GM18951 (cell line): Measurements from ENCODE around the gene NSD2.
"Not testable (repeated sequence)": the region's sequence is repeated elsewhere in the genome, so short reads cannot be mapped to it uniquely, and the experiment has no call there.

ENCODE experiments used
- POLR2A ChIP-seq: IDR thresholded peaks from 4 replicates; pipeline ENCODE4 v1.6.1; 2011; ENCODE audit warnings: mild to moderate bottlenecking; ENCODE audit not compliant: insufficient read length, insufficient read depth; ENCODE audit errors: extremely low read depth
- in situ Hi-C: fragments of 300-500 bp; cut with MboI; formaldehyde crosslinking; loops from one replicate; pipeline ENCODE4 v1.12.0; 2022; ENCODE audit warnings: low sequenced_read_pairs, mixed read lengths, inconsistent platforms; ENCODE audit not compliant: unreplicated experiment

Gene NSD2

DNA sequence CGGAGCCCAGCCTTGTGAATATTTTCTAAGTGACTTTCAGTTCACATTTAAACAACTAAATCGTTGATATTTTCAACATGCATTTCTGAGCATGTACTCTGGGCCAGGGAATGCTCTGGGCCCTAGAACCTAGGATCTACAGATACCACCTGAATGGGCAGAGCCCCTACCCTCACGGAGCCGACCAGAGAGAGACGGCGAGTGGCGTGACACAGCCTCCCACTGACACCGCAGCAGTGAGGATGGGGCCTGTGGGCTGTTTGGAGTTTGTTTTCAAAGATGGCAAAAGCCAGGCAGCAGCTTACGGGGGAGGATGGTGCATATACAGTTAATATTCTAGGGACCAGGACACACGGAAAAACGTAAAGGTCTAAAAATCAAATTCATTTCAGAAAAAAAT lies 119.9 kb downstream of the NSD2 start:
- in situ Hi-C loops, result no loop called here
- TF ChIP-seq POLR2A, result no peak

DNA sequence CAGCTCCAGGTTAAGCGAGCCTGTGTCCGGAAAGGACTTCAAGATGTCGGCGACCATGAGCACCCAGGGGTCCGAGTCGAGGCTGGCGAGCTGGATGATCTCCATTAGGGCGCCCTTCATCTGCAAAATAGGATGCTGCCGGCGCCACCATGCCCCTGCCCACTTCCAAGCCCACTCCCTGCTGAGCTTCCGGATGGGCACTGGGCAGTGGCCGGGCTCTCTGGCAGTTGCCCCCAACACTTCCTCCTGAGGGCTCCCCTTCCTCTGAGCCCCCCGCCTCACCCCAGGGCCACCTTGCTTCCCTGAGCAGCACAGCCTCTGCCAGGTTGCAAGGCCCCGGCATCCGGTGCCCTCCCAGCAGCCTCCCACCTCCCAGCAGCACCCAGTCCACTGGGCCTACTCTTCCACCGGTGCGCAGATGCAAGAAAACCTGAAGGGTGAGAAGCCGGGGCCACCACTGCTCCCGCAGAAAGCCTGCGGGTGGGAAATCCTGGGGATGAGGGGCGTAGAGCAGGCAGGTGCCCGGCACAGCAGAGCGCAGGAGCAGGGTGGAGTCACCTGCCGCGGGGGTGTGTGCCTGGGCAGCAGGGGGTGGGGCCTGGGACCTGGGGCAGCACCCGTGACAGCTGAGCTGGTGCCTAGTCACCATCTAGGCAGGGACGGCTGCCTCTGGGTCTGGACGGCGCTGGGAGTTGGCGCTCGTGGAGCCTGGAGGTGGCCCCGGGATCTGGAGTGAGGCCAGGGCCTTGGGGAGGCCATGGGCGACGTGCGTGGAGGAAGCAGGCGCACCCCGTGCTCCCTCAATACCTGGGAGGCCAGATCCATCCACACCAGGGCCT lies 120.6 kb downstream of the NSD2 start:
- in situ Hi-C loops, result no loop called here
- TF ChIP-seq POLR2A, result no peak

DNA sequence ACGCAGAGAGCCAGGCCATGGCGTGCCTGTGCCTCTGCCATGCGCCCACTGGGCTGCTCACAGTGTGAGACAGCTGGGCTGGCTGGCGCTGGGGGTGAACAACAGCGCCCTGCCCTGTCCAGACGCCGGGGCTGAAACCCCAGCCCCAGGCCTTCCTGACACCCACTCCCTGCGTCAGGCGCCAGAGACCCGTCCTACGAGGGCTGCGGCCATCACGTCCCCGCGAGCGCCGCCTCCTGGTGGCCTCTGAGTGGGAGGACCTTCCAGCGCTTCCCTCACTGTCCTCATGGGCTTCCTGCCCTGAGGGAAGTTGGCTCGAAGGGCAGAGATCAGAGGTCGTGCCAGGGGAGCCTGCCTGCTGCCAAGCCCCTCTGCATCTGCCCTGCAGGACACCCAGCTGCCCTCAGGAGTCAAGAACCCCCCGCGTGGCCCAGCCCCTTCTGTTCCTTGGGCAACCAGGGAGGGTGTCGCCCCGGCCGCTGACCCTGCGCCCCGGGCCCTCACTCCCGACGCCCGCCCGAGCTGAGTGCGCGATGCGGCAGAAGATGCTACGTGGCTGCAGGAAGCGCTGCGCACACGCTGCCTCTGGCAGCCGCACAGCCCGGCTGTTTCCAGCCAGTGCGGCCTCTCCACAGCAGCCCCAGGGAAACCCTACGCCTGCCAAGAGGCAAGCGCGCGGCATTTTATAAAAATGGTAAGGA lies 121.4 kb downstream of the NSD2 start:
- in situ Hi-C loops, result no loop called here
- no peak for TF ChIP-seq POLR2A

DNA sequence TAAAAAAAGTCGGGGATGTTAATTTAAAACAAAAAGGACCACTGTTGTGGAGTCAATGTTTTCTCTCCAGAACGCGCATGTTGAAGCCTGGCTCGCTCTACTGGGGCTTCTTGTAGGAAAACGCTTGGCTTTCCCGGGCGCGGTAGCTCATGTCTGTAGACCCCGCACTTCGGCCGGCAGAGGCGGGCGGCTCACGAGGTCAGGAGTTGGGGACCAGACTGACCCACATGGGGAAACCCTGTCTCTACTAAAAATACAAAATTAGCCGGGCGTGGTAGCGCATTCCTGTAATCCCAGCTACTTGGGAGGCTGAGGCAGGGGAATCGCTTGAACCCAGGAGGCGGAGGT lies 122.0 kb downstream of the NSD2 start:
- in situ Hi-C loops, result no loop called here
- TF ChIP-seq POLR2A, result no peak

DNA sequence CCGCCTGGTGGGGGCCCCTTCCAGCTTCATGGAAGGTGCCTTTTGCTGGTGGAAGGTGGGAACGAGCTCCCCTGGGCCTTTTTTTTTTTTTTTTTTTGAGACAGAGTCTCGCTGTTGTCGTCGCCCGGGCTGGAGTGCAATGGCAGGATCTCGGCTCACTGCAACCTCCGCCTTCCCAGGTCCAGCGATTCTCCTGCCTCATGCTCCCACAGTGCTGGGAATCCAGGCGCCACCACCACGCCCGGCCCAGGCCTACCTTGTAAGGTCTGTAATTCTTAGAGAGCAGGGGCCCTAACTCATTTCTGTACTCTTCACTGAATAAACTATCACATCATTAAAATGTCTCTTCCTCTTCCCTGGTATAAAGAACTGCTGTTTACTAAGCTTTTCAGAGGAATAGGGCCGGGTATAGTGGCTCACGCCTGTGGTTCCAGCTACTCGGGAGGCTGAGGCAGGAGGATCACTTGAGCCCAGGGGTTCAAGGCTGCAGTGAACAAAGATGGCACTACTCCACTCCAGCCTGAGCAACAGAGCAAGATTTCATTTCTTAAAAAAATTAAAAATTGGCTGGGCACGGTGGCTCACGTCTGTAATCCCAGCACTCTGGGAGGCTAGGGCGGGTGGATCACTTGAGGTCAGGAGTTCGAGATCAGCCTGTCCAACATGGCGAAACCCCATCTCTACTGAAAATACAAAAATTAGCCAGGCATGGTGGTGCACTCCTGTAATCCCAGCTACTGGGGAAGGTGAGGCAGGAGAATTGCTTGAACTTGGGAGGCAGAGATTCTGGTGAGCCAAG lies 122.7 kb downstream of the NSD2 start:
- in situ Hi-C loops, result not testable (repeated sequence)

DNA sequence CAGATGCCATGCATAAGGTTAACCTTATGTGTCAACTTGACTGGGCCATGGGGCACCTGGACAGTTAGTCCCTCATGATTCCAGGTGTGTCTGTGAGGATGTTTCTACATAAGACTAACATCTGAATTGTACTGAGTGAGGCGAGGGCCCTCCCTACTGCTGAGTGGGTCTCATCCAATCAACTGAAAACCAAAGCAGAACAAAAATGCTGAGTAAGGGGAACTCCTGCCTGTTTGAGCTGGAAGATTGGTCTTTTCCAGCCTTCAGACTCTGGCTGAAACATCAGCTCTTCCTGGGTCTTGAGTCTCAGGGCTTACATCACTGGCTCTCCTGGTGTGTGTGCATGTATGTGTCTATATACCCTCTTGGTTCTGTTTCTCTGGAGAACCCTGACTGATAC lies 123.7 kb downstream of the NSD2 start:
- no peak for TF ChIP-seq POLR2A
- in situ Hi-C loops, result no loop called here

DNA sequence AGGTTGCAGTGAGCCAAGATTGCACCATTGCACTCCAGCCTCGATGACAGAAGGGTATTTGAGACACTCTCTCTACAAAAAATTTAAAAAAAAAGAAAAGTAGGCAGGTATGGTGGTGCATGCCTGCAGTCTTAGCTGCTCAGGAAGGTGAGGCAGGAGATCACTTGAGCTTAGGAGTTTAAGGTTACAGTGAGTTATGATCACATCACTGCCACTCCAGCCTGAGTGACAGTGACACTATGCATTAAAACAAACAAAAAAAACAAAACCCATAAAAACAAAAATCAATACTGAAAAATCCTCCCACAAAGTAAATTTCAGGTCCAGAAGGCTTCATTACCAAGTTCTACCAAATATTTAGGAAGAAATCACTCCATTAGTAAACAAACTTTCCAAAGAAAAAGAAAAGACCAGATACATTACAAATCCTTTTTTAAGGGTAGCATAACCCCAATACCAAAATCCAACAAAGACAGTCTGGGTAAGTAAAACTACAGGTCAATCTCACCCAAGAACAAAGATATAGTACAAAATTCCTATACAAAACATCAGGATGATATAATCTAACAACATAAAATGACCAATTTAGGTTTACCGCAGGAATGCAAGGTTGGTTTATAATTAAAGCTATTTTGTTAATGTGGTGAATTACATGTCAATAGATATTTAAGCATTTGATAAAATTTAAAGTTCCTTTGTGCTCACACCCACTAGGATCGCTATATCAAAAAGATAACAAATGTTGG lies 125.8 kb downstream of the NSD2 start:
- TF ChIP-seq POLR2A, result no peak
- in situ Hi-C loops, result no loop called here

DNA sequence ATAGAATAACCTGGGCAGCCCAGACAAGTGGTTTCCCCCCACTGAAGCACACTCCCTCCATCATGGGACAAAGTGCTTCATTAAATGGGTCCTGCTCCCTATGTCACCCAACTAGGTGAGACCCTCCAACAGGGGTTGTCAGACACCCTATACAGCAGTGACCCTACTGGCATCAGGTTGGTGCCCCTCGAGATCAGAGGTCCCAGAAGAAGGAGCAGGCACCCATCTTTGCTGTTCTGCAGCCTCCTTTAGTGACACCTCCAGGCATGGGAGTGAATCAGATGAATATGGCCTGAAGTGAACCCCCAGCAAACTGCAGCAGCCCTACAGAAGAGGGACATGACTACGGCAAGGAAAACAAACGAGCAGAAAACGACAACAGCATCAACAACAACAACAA lies 126.5 kb downstream of the NSD2 start:
- no peak for TF ChIP-seq POLR2A
- in situ Hi-C loops, result no loop called here

DNA sequence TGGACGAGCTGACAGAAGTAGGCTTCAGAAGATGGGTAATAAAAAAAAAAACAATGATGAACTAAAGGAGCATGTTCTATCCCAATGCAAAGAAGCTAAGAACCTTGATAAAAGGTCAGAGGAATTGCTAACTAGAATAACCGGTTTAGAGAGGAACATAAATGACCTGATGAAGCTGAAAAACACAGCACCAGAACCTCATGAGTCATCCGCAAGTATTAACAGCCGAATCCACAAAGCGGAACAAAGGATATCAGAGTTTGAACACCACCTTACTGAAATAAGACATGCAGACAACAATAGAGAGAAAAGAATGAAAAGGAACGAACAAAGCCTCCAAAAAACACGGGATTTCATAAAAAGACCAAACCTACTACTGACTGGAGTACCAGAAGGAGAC lies 127.1 kb downstream of the NSD2 start:
- TF ChIP-seq POLR2A, result no peak
- in situ Hi-C loops, result no loop called here

DNA sequence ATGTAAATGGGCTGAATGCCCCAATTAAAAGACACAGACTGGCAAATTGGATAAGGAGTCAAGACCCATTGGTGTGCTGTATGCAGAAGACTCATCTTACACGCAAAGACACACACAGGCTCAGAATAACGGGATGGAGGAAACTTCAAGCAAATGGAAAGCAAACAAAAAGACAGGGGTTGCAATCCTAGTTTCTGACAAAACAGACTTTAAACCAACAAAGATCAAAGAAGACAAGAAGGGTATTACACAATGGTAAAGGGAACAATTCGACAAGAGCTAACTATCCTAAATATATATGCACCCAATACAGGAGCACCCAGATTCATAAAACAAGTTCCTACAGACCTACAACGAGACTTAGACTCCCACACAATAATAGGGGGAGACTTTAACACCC lies 128.1 kb downstream of the NSD2 start:
- in situ Hi-C loops, result not testable (repeated sequence)

DNA sequence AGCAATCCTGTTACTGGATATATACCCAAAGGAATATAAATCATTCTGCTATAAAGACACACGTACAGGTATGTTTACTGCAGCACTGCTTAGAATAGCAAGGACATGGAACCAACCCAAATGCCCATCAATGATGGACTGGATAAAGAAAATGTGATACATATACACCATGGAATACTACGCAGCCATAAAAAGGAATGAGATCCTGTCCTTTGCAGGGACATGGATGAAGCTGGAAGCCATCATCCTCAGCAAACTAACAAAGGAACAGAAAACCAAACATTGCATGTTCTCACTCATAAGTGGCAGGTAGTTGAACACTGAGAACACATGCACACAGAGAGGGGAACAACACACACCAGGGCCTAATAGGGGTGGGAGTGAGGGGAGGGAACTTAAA lies 132.2 kb downstream of the NSD2 start:
- in situ Hi-C loops, result not testable (repeated sequence)

DNA sequence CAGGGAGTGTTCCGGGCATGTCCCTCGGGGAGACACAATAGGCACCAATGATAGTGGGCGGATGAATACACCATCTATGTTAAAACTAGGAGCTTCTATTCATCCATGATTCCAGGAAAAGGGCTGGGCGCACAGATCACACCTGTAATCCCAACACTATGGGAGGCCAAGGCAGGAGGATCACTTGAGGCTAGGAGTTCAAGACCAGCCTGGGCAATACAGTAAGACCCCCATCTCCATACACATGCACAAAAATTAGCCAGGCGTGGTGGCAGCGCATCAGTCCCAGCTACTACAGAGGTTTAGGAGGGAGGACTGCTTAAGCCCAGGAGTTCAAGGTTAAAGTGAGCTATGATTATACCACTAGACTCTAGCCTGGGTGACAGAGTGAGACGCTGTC lies 135.2 kb downstream of the NSD2 start:
- no peak for TF ChIP-seq POLR2A
- in situ Hi-C loops, result no loop called here

DNA sequence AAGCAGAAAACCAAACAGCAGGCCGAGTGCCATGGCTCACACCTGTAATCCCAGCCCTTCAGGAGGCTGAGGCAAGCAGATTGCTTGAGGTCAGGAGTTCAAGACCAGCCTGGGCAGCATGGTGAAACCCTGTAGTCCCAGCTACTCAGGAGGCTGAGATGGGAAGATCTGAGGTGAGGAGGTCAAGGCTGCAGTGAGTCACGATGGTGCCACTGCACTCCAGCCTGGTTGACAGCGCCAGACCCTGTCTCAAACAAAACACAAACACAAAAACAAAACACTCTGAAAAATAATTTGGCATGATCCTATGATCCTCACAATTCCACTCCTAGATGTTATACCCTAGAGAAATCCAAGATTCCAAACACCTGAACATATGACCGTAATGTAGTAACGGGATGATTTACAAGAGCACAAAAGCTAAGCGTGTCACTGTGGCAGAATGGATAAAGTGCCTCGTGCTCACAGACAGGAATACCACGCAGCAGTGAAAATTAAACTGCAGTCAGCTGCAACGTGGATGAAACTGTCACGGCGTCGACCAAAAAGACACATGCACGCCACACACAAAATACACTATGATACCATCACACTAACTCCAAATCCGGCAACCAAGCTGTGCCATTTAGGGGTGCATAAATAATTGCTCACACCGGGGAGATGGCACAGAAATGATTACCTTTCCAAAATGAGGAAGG lies 135.9 kb downstream of the NSD2 start:
- no peak for TF ChIP-seq POLR2A
- in situ Hi-C loops, result no loop called here
